Activated CD8-positive, alpha-beta memory T cell treated with anti-CD3 and anti-CD28 coated beads, Interleukin-2, amount 50 U/mL, for 4 hours (primary cell): ENCODE data around the gene EXO1.

Experiments
- DNase-seq: peaks from one replicate; pipeline ENCODE4 v3.0.0-alpha.2; 2020

EXO1 gene

DNA sequence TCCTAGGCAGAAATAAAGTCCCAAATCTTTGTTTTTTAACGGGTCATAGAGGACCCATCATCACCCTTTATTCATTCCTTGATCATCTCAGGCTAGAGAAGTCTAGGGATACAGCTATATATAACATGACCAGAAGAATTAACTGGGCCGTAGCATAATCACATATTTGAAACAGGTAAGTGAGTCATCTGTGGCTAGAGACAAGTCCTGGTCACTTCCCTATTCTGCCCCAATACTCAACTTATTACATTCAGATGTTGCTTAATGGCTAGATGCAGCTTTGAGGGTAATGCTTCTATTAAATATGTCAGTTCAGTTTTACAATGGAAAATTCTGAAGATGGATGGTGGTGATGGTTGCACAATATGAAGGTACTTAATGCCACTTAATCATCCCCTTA lies 47.0 kb downstream of the EXO1 start:
- DNase-seq = no peak

DNA sequence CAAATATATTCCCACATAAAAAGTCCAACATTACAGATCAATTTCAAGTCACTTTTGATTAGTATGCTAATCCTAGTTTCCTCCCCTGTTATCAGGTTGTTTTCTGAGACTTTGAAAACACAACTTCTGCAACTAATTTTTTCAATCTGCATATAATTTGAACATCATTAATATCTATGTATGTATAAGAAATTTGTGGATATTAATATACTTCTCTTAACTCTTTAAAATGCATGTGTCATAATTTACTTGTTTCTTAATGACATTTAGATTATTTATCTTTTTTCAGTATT lies 48.6 kb downstream of the EXO1 start:
- no peak for DNase-seq

DNA sequence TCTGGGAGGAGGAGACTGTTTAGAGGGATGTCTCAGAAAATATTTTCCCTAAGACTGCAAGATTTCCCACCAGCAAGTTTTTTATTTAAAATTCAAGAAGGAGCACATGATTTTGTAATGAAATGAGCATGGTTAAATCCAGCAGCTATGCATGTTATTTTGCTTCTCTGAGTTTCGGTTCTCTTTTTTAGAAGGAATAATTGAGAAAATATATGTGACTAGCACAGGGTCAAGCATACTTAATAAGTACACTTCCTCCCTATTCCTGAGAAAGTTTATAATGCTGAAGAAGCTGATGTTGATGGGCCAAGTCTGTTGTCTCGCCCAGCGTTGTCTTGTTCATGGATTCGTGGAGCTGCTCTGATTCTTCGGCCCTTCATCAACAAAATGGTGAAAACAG lies 51.2 kb downstream of the EXO1 start:
- DNase-seq = no peak

DNA sequence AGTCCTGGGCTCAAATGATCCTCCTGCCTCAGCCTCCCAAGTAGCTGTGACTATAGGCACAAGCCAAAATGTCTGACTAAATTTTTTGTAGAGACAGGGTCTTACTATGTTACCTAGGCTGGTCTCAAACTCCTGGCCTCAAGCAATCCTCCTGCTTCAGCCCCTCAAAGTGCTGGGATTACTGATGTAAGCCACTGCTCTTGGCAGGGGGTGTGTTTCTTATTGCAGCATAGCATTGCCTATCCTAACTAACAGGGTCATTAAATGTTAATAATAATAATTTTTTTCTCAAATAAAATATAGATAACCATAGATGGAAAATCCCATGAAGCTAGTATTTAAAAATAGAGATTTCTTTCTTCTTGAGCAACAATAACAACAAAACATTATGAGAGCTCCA lies 52.4 kb downstream of the EXO1 start:
- DNase-seq = no peak

DNA sequence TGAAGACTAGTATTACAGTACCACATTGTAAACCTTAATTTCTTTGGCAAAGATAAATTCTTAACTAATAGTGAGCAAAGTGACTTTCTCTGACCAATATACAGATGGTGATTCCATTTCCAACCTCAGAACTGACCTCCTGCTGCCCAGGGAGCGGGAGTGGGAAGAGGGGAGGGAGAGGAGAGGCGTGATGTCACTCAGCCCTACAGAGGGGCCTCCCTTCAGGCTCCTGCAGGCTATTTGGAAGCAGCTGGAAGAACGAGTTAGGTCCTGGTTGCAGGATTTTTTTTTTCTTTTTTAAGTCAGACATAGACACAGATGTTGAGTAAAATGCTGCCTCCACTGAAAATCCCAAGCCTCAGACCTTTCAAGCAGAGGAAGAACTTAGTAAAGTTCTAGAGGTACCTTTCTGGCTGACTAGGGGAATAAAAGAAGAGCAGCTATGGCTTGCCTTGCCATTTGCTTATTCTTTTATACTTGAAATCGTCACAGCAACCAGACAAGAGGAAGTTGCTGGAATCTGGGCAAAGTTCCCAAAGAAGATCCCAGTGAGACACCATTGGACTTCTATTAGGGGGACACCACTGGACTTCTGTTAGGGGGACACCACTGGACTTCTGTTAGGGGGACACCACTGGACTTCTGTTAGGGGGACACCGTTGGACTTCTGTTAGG lies 54.5 kb downstream of the EXO1 start:
- no peak for DNase-seq

DNA sequence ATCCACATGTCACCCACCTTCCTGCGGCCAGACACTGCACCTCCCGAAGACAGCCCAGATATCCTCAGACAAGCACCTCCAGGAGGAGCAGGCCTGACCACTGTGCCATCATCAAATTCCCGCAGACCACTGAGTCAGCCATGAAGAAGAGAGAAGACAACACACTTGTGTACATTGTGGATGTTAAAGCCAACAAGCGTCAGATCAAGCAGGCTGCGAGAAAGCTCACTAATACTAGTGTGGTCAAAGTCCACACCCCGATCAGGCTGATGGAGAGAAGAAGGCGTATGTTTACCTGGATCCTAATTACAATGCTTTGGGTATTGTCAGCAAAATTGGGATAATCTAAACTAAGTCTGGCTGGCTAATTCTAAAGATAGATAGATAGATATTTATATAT lies 68.2 kb downstream of the EXO1 start:
- DNase-seq = no peak

DNA sequence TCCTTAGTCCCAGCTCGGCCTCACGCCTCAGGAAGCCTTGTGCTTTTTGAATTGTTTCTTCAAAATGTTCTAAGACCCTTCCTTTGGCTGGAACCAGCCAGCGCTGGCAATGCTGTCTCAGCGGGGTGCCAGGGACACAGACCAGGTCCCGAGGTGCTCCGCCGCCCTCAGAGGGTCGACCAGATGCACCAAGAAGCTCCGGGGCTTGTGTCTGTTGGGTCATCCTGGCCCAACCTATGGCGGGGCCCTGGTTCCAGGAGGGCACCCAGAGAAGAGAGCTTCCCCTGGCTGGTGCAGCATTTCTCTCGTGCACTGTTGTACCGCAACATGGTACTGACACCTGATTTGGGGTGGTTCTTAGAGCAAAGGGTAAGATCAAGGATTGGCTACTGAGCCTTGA lies 69.5 kb downstream of the EXO1 start:
- no peak for DNase-seq

DNA sequence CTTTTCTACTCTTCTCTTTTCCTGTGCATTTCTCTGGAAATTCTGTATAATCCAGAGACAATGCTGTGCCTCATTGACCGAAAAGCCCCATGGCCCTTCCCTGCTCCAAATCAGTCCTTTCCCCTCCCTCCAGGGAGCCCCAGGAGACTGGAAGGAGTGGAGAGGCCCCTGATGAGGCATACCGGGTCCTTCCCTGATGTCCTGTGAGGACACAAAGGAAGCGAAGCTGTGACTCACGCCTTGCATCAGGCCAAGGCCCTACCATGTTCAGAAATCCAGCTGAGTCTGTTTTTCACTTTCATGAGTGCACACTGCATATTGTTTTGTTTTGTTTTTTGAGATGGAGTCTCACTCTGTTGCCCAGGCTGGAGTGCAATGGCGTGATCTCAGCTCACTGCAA lies 70.9 kb downstream of the EXO1 start:
- no peak for DNase-seq

DNA sequence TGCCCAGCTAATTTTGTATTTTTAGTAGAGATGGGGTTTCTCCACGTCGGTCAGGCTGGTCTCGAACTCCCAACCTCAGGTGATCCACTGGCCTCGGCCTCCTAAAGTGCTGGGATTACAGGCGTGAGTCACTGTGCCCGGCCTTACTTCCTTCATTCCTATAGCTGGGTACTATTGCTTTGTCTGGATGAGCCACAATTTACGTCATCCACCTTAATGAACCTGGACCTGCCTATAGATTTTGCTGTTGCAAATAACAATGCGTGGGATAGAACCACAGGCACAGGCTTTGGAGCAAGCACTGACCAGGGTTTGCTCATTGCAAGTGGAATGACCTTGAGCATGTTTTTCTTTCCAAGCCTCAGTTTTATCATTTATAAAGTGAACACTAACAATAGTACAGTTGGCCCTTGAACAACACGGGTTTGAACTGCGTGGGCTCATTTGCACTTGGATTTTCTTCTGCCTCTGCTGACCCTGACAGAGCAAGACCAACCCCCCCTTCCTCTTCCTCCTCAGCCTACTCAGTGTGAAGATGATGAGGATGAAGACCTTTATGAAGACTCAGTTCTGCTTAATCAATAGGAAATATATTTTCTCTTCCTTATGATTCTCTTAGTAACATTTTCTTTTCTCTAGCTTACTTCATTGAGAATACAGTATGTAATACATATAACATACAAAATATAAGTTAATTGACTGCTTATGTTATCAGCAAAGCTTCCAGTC lies 76.2 kb downstream of the EXO1 start:
- DNase-seq = no peak

DNA sequence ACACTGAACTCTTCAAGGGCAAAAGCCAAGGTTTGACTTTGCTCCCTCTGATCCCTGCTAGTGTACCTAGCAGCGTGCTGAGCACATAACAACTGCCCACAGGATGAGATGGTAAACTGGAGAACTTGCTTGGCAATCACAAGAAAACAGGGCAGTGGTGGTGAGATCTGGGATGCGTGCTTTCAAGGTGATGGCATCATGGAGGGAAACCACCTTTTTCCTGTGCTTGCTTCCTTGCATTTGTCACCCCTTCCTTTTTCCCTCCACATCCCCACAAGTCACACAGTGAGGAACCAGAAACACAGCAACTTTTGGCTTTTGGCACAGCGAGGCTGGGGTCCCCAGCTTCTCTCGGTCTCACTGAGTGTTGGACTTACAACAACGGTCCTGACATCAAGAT lies 78.1 kb downstream of the EXO1 start:
- DNase-seq = no peak

DNA sequence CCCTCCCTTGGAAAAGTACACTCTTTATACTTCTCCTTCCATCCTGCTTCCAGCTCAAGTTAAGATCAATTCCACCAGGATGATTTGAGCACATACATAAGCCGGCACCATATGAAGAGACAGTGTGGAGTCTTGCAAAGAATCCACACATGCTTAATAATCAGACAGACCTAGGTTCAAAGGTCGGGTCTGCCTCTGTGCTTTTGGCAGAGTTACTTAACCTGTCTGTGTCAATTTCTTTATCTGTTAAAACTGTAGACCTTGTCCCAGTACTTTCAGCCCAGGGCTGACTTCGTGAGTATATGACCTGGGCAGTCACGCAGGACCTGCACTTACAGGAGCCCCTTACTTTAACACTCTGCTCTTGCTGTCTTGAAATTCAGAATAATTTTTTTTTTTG lies 79.3 kb downstream of the EXO1 start:
- DNase-seq = no peak

DNA sequence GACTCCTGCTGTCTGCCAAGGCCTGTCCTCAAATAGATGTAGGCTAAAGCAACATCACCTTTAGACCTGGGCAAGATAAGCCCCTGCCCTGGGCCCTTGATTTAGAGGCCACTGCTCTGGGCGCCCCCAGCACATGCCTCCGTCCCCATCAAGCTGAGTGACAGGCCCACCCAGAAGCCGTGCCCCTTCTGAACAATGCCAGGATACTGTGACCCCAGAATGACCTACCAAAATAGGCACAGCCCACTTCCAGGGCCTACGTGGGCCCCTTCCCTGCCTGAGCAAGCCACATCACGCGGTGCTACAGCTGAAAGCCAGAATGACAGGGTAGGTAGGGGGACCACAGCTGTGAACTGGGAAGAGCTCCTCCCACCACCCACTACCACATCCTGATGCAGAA lies 84.8 kb downstream of the EXO1 start:
- DNase-seq = no peak

DNA sequence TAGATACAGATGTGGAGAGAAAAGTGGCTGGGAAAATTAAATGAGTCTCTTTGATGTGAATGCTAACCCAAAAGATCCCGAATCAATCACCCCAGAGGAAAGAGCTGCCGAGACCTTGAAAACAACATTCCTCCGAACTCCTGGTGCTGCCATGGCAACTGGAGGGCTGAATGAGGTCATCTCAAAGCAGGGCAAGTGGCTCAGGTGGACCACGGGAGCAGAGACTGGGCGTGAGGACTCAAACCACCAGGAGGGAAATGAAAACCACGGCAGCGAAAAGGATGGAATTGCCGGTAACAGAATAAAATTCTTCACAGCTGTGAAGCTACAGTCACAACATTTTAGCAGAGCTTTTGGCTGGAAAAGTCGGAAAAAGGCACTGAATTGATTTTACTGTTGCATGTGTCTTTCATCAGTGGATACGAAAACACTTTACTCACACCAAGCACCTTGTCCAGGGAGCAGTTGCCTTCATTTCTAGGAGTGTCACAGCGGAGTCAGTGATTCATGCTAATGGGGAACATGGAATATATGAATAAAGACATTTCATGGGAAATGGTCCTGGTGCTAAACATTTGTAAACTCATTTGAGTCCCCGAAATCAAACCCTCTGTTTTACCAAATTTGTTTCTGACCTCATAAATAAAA lies 86.3 kb downstream of the EXO1 start:
- no peak for DNase-seq

DNA sequence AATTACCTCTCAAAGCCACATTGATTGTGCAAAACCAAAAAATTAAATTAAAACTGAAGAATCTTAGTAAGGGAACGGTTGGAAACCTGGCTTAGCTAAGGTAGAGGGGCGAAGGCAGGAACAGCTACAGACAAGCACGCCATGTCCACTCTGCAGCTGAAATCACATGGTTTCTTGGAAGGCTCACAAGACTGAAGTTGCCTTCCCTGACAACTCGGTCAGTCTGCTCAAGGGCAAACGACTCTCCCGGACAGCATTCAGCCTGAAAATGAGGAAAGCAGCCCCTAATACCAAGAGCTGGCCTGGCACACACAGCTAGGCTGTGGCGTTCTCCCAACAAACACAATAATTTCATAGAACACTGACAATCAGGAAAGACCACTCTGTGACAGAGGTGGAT lies 86.9 kb downstream of the EXO1 start:
- no peak for DNase-seq
